A549 (cell line): ENCODE results near the gene ERFL. TPM values are rescaled to one million over a fixed set of nuclear protein-coding genes. Genes with fewer than 3 reads are reported as not detected.

ENCODE experiments used
- ATAC-seq, 2 experiments: fragments of 200-7000 bp in 1 of 2; fragments of >200 bp in 1 of 2; cut with Nextera tagmentation in 1 of 2; cut with Tn5 transposase in 1 of 2; 3 replicates each; pipeline versions ENCODE4 v1.8.0 to v1.9.1; 2018 to 2020; ENCODE audit warnings: mild to moderate bottlenecking in 1 of 2, moderate library complexity in 1 of 2
- CTCF ChIA-PET: fragments of 300-600 bp; sonication (Branson Sonifier 250); formaldehyde crosslinking; extraction: SDS; loops from one replicate; lab custom pipeline; 2021; ENCODE audit warnings: antibody characterized with exemption, inconsistent platforms; lab: Yijun Ruan, JAX
- POLR2A ChIA-PET: fragments of 350-600 bp; formaldehyde crosslinking; extraction: SDS; loops from one replicate; lab custom pipeline; 2021; ENCODE audit warnings: antibody characterized with exemption, inconsistent platforms; lab: Yijun Ruan, JAX
- DNase-seq, 2 experiments: peaks; one replicate each; pipeline versions ENCODE4 v3.0.0 to v3.0.0-alpha.2; 2011 to 2016; ENCODE audit warnings: low read depth in 1 of 2, low spot score in 1 of 2
- FAIRE-seq: peaks from 2 replicates; lab custom pipeline; 2011; peaks lifted over from hg19 to GRCh38; lab: Jason Lieb, UNC
- H3K27ac ChIP-seq, 2 experiments: fragments of >200 bp; sonication (Bioruptor Twin); formaldehyde crosslinking; 3 replicates each; pipeline ENCODE4 v1.5.1; 2016 to 2017
- H3K4me1 ChIP-seq: fragments of >200 bp; sonication (Bioruptor Twin); formaldehyde crosslinking; 3 replicates; pipeline ENCODE4 v1.6.1; 2016
- H3K4me2 ChIP-seq: fragments of >200 bp; sonication (Bioruptor Twin); formaldehyde crosslinking; 3 replicates; pipeline ENCODE4 v1.6.1; 2016
- H3K4me3 ChIP-seq: fragments of >200 bp; sonication (Bioruptor Twin); formaldehyde crosslinking; 3 replicates; pipeline ENCODE4 v1.5.1; 2016
- H3K9me3 ChIP-seq: fragments of >200 bp; sonication (Bioruptor Twin); formaldehyde crosslinking; 3 replicates; pipeline ENCODE4 v1.6.1; 2016
- BCL3 ChIP-seq: fragments of >200 bp; sonication (Bioruptor Twin); formaldehyde crosslinking; IDR thresholded peaks from 3 replicates; pipeline ENCODE4 v1.6.1; 2016
- BHLHE40 ChIP-seq: IDR thresholded peaks from 2 replicates; pipeline ENCODE4 v1.6.1; 2012; ENCODE audit warnings: low read depth, low read length, inconsistent platforms
- CBX8 ChIP-seq: fragments of 200-600 bp; sonication (generic); IDR thresholded peaks from 2 replicates; pipeline ENCODE4 v1.6.1; 2016
- CTCF ChIP-seq: fragments of >200 bp; sonication (Bioruptor Twin); formaldehyde crosslinking; IDR thresholded peaks from 3 replicates; pipeline ENCODE4 v1.5.1; 2016
- EHMT2 ChIP-seq: fragments of 200-600 bp; sonication (generic); IDR thresholded peaks from 2 replicates; pipeline ENCODE4 v1.6.1; 2016; ENCODE audit warnings: antibody characterized with exemption, low read depth, mild to moderate bottlenecking, moderate library complexity
- GATA3 ChIP-seq: IDR thresholded peaks from 2 replicates; pipeline ENCODE4 v1.6.1; 2012; ENCODE audit warnings: borderline replicate concordance
- HDAC2 ChIP-seq: fragments of 200-600 bp; sonication (generic); IDR thresholded peaks from 2 replicates; pipeline ENCODE4 v1.6.1; 2016
- HEYL ChIP-seq: fragments of 250-450 bp; sonication (Bioruptor Pico); IDR thresholded peaks from 2 replicates; pipeline ENCODE4 v1.8.0; 2021; ENCODE audit warnings: mild to moderate bottlenecking, moderate library complexity
- HOXA7 ChIP-seq: fragments of 250-450 bp; sonication (Bioruptor Pico); IDR thresholded peaks from 2 replicates; pipeline ENCODE4 v1.5.0; 2020; ENCODE audit warnings: mild to moderate bottlenecking, moderate library complexity
- HOXB5 ChIP-seq: fragments of 250-450 bp; sonication (Bioruptor Pico); IDR thresholded peaks from 2 replicates; pipeline ENCODE4 v1.5.0; 2020; ENCODE audit warnings: mild to moderate bottlenecking, moderate library complexity
- JUN ChIP-seq, 2 experiments: fragments of >200 bp; sonication (Bioruptor Twin); formaldehyde crosslinking; IDR thresholded peaks; 2 replicates in 1 of 2; 3 replicates in 1 of 2; pipeline ENCODE4 v1.6.1; 2016 to 2017
- JUNB ChIP-seq: fragments of >200 bp; sonication (Bioruptor Twin); formaldehyde crosslinking; IDR thresholded peaks from 2 replicates; pipeline ENCODE4 v1.6.1; 2016
- KDM5A ChIP-seq: fragments of 200-600 bp; sonication (generic); IDR thresholded peaks from 2 replicates; pipeline ENCODE4 v1.6.1; 2016; ENCODE audit warnings: antibody characterized with exemption, mild to moderate bottlenecking
- MAX ChIP-seq: IDR thresholded peaks from 2 replicates; pipeline ENCODE4 v1.6.1; 2012
- NR3C1 ChIP-seq: fragments of >200 bp; sonication (Bioruptor Twin); formaldehyde crosslinking; IDR thresholded peaks from 3 replicates; pipeline ENCODE4 v1.6.1; 2017
- POLR2AphosphoS2 ChIP-seq: conservative IDR thresholded peaks from 2 replicates; pipeline ENCODE4 v1.6.1; 2012; ENCODE audit warnings: low read length, improper control_type of control experiment, inconsistent platforms
- RFX5 ChIP-seq: fragments of 450-650 bp; IDR thresholded peaks from 2 replicates; pipeline ENCODE4 v1.7.1; 2014; ENCODE audit warnings: antibody characterized with exemption, mild to moderate bottlenecking, moderate library complexity
- TFCP2L1 ChIP-seq: fragments of 250-450 bp; sonication (Bioruptor Pico); IDR thresholded peaks from 2 replicates; pipeline ENCODE4 v1.5.0; 2021; ENCODE audit warnings: mild to moderate bottlenecking
- TP53 ChIP-seq: fragments of 250-450 bp; sonication (Bioruptor Pico); IDR thresholded peaks from 2 replicates; pipeline ENCODE4 v1.5.0; 2021; ENCODE audit warnings: mild to moderate bottlenecking, moderate library complexity
- USF2 ChIP-seq: fragments of 450-650 bp; IDR thresholded peaks from 2 replicates; pipeline ENCODE4 v1.6.1; 2014; ENCODE audit warnings: antibody characterized with exemption
- WGBS: methylation state at CpG from one replicate; pipeline ENCODE4 v1.1.6; 2017; ENCODE audit errors: missing lambda C conversion rate; 5-methylcytosine and 5-hydroxymethylcytosine counted together
- polyA plus RNA-seq, 4 experiments: library from polyadenylated mRNA; depleted of rRNA in 3 of 4; stranded (reverse); fragments of >200 nt; fragmentation: RNase III in 1 of 4; extraction: RNeasy Plus Mini Kit Qiagen cat#74134 plus additional on column Dnase treatment in 1 of 4; gene quantifications; 2 replicates in 3 of 4; 3 replicates in 1 of 4; pipeline ENCODE4 v1.2.3, GENCODE V29; 2011 to 2017

ERFL gene
- polyA plus RNA-seq, 2 of the 4 experiments (the other 2 are of a cell fraction): 0.15 to 0.19 TPM

- DNase-seq: no peak
- TF ChIP-seq TP53 (CRISPR knock-in tag) (no peak), POLR2AphosphoS2 (no peak), BHLHE40 (no peak), MAX (no peak), BCL3 (no peak), HOXB5 (no peak), CBX8 (no peak), GATA3 (no peak), RFX5 (no peak), HOXA7 (no peak), HEYL (no peak), USF2 (no peak), TFCP2L1 (no peak)
- TF ChIP-seq, all 56 proteins: peak for 0
- Histone ChIP-seq H3K4me3 (no peak overlapping the region), H3K4me1 (peaks cover 36% of the 10 kb centered on the region), H3K4me2 (no peak overlapping the region), H3K27ac (no peak overlapping the region), H3K9me3 (no peaks in the 10 kb centered on the region)
- WGBS: 83% methylated on average over 13 of the region's 13 CpGs
- no peak for ATAC-seq
- no peak for FAIRE-seq
- CTCF ChIA-PET: interaction anchor here (0.7 to 4.8 kb wide), 10 partner anchors 8 to 125 kb away, joined by 3 to 28 read pairs (median 3); partner anchors contain the start of gene RABAC1
- POLR2A ChIA-PET: no interaction called here
These were observed 18.5 kb downstream of the ERFL start for GRCh38 chr19:41909706-41910105.

- peaks cover 44% of the 10 kb centered on the region for H3K4me1 ChIP-seq
- no peak overlapping the region for H3K4me3 ChIP-seq
- no peak for FAIRE-seq
- ATAC-seq: no peak
- ChIA-PET POLR2A (no interaction called here), CTCF (interaction anchor here (1.1 to 4.9 kb wide), 14 partner anchors 7 to 49 kb away, joined by 3 to 28 read pairs (median 5); partner anchors contain the start of gene RABAC1)
- H3K4me2 ChIP-seq: no peak overlapping the region
- TF ChIP-seq EHMT2 (no peak), RFX5 (no peak), JUN (IDR thresholded peaks at IDR 0.05) (0 out of 5 replicates have a peak, but pooled peaks of 1 of the 2 experiments have one; percentile 8)
- no peak for DNase-seq
- H3K9me3 ChIP-seq: no peaks in the 10 kb centered on the region
- H3K27ac ChIP-seq: no peak overlapping the region
- WGBS: 92% methylated on average over 11 of the region's 11 CpGs
These were observed 19.4 kb downstream of the ERFL start for GRCh38 chr19:41908724-41909464.

- Histone ChIP-seq H3K4me3 (no peak overlapping the region), H3K27ac (no peak overlapping the region), H3K4me2 (no peak overlapping the region)
- no peak for ATAC-seq
- no peak for FAIRE-seq
- POLR2A ChIA-PET: no interaction called here
- CTCF ChIA-PET: interaction anchor here (0.6 to 4.9 kb wide), 14 partner anchors 12 to 104 kb away, joined by 3 to 28 read pairs (median 4); partner anchors contain the start of gene RABAC1
- TF ChIP-seq HOXA7 (no peak), HDAC2 (no peak), KDM5A (no peak), POLR2AphosphoS2 (no peak), HOXB5 (no peak), JUNB (no peak), TFCP2L1 (no peak), NR3C1 (no peak), BHLHE40 (no peak), CTCF (no peak), MAX (no peak)
- TF ChIP-seq, all 56 proteins: peak for 0
- H3K4me1 ChIP-seq: peaks cover 46% of the 10 kb centered on the region
- 92% methylated on average over 24 of the region's 25 CpGs for WGBS
- H3K9me3 ChIP-seq: no peaks in the 10 kb centered on the region
- no peak for DNase-seq
These were observed 20.1 kb downstream of the ERFL start for GRCh38 chr19:41907994-41908615.
